HS-5 (cell line): Measurements from ENCODE around the gene FOXRED1.

ENCODE experiments used
- DNase-seq: peaks from one replicate; pipeline ENCODE4 v3.0.0-alpha.2; 2012; ENCODE audit warnings: low read depth

FOXRED1 gene

GRCh38 chr11:126312961-126313360, 44.0 kb downstream of the FOXRED1 start:
- DNase-seq, result no peak

GRCh38 chr11:126313826-126314225, 44.9 kb downstream of the FOXRED1 start:
- no peak for DNase-seq

GRCh38 chr11:126317432-126317755, 48.4 kb downstream of the FOXRED1 start:
- no peak for DNase-seq

- no peak for DNase-seq
These were observed 49.0 kb downstream of the FOXRED1 start for GRCh38 chr11:126317756-126318573.

GRCh38 chr11:126318574-126319373, 49.8 kb downstream of the FOXRED1 start:
- DNase-seq, result no peak

DNA sequence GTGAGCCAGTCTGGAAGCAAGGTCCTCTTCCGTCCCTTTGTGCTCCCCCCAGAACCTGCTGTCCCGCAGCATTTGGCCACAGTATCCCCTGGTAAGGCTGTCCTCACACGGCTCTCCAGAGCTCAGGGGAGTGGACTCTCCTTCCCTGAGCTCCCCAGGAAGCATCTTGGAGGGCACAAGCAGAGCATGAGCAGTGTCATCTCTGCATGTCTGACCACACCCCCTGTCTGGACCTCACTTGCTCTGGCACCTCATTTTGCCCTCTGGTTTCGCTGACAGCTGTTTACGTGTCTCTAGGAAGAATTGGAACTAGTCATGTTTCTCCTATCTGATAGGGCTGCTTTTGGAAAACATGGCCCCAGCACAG, 50.4 kb downstream of the FOXRED1 start:
- no peak for DNase-seq

DNA sequence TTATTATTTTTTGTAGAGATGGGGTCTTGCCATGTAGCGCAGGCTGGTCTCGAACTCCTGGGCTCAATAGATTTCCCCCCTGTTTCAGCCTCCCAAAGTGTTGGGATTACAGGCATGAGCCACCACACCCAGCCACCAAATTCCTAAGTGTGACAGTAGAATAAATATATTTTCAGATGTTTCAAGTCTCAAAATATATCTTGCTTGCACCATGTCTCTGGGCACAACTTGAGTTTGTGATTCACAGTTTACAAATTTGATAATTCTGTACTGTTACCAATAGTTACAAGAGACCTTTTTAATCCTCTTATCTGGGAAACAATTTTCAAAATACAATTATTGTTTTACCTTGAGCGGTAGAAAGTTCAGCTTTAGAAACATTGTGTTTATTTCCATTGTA, 54.0 kb downstream of the FOXRED1 start:
- no peak for DNase-seq

DNA sequence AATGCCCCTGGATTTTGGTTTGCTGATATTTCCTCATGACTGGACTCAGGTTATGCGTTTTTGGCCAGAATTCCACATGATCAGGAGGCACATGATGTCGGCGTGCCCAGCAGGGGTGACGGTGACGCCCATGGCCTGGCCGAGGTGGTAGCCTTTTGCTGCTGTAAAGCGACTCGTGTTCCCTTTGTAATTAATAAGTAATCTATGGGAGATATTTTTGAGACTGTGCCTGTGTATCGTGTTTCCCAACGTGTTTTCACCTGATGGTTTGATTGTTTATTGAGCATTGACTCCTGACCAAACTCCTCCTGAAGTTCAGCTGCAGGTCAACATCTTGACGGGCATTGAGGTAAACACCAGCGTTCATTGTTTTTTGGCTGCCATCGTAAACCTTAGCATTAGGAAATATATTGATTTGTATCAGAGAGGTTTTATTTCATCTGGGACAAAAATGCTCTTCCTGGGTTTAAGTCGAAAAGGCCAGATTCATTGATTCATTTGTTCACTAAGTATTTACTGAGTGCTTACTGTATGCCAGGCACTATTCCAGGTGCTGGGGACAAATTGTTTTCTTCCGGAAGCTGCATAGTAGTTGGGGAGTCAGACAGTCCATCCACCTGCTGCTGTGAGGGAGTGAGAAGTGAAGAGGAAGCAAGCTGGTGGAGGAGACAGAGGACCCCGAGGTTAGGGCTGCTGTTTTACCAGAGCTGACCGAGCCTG, 58.5 kb downstream of the FOXRED1 start:
- DNase-seq, result no peak
